KOPT-K1 (cell line): ENCODE measurements around the gene TAF4.

Source experiments
- H3K27ac ChIP-seq: fragments of 200-600 bp; sonication (generic); 2 replicates; pipeline ENCODE4 v1.5.1; 2016; ENCODE audit warnings: antibody characterized with exemption, mild to moderate bottlenecking, low read depth, low read length; ENCODE audit not compliant: poor library complexity, severe bottlenecking
- H3K36me3 ChIP-seq: fragments of 200-600 bp; sonication (generic); 2 replicates; pipeline ENCODE4 v1.5.1; 2017; ENCODE audit warnings: antibody characterized with exemption, mild to moderate bottlenecking, low read length, moderate library complexity; ENCODE audit not compliant: insufficient read depth
- H3K9me3 ChIP-seq: fragments of 200-600 bp; sonication (generic); 2 replicates; pipeline ENCODE4 v1.5.1; 2017; ENCODE audit warnings: antibody characterized with exemption, low read length, mild to moderate bottlenecking; ENCODE audit not compliant: insufficient read depth, poor library complexity, severe bottlenecking

The TAF4 gene

DNA sequence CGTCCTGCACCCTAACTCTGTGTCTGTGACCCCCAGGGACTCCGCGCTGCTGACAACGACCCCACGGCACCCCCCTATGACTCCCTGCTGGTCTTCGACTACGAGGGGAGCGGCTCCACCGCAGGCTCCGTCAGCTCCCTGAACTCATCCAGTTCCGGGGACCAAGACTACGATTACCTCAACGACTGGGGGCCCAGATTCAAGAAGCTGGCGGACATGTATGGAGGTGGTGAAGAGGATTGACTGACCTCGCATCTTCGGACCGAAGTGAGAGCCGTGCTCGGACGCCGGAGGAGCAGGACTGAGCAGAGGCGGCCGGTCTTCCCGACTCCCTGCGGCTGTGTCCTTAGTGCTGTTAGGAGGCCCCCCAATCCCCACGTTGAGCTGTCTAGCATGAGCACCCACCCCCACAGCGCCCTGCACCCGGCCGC, 129.0 kb downstream of the TAF4 start:
- H3K9me3 ChIP-seq, result no peaks in the 10 kb centered on the region
- no peaks in the 10 kb centered on the region for H3K36me3 ChIP-seq
- H3K27ac ChIP-seq, result no peak overlapping the region

DNA sequence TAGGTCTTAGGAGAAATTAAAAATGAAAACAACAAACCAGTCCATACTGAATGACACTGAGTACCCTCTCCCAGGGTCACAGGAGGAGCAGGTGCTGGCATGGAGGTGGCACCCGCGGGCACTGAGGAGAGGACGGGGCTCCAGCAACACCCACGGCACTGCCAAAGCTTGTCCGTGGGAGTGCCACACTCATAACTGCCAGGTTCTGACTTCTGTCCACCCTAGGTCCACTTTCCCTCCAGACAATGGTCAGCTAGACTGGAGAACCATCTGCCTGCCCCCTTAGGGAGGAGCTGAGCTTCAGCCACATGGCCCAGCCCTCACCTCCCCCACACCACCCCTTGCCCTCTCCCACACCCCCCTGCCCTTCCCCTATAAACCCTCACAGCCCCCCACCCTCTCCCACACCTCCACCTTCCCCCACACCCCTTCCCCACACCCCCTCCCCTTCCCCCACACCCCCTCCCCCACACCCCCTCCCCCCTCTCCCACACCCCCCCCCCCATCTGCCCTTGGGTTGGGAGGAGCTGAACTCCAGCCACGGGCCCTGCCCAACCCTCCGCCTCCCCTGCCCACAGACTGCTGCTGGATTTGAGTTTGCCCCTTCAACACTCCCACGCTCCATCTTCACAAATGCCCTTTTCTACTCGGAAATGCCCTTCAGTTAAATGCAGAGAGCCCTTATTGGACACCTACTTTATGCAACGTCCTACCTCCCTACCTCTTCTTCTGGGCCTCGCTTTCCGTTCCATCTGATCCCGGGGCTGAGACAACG, 129.6 kb downstream of the TAF4 start:
- H3K9me3 ChIP-seq, result no peaks in the 10 kb centered on the region
- no peaks in the 10 kb centered on the region for H3K36me3 ChIP-seq
- no peak overlapping the region for H3K27ac ChIP-seq

DNA sequence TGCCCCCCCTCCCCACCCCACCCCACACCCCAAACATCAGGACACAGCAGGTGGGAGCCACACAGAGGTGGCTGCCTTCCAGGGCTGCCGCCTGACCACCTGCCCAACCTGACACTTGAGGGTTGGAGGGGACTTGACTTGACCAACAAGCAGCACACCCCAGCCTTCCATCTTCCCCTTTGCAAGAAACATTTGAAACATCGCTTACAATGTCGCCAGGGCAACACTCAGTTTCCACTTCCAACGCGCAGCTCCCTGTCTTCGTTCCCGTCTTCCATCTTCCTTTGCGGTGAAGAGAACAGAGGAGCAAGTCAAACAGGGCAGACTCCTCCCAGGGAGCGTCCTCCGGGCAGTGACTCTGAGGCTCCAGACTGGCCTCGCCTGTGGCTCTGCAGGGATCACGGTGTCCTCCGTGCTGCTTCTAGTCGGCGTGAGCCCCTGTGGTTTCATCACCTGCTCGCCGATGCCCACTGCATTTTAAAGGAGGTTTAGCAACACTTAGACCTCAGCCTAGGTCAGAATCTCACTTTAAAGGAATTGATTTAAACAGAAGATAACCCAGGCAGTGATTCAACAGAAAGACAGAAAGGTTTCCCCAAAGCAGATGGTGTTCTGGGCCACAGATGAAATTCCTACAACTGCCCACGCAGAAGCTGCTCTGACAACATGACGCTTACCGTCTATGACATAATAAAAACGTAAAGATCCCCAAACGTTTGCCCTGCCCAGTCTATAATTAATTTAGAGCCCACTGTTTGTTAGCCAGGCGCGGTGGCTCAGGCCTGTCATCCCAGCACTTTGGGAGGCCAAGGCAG, 130.8 kb downstream of the TAF4 start:
- Histone ChIP-seq H3K9me3 (no peaks in the 10 kb centered on the region), H3K27ac (no peak overlapping the region), H3K36me3 (no peaks in the 10 kb centered on the region)

DNA sequence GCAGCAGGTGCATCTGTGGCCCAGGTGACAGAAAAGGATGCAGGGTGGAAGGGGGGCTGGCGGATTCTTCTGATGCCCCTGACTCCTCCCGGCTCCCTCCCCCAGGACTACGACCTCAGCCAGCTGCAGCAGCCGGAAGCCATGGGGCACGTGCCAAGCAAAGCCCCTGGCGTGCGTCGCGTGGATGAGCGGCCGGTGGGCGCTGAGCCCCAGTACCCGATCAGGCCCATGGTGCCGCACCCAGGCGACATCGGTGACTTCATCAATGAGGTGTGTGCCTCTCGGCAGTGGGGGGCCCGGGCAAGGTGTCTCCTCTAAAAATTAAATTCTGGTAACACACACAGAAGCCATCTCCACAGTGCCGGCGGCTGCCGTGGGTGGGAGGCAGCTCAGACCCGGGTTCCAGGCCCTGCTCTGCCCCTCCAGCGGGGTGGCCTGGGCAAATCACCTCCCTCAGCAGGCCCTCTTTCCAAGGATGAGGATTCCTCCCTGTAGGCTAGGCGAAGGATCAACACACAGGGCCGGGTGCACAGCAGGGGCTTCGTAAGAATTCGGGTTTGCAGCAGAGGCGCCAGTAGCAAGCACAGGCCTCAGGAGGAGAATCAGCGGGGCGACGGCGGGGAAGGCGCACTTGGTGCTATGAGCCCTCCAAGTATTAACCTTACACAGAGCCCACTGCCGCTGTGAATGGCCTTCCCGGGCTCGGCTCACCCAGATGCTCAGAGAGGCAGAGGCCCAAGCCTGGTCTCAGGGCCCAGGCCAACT, 131.5 kb downstream of the TAF4 start:
- Histone ChIP-seq H3K9me3 (no peaks in the 10 kb centered on the region), H3K36me3 (no peaks in the 10 kb centered on the region), H3K27ac (no peak overlapping the region)

DNA sequence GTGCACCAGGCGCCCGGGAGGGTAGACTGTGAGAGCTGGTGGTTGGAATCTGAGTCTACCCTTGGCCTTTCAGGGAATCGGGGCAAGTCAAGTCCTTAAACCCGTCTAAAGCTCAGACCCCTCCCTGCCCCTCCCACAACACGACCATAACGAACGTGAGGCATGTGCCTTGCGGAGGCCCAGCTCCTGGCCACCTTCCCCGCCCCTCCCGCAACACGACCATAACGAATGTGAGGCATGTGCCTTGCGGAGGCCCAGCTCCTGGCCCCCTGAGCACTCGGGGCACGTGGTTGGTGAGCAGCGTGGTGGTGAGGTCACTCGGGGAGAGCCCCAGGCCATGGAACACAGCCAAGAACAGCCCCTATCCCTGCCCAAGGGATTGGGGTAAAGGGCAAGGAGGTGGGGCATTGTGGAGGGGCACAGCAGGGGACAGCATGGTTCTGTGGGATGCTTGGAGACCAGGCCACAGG, 132.2 kb downstream of the TAF4 start:
- Histone ChIP-seq H3K36me3 (no peaks in the 10 kb centered on the region), H3K27ac (no peak overlapping the region), H3K9me3 (no peaks in the 10 kb centered on the region)

DNA sequence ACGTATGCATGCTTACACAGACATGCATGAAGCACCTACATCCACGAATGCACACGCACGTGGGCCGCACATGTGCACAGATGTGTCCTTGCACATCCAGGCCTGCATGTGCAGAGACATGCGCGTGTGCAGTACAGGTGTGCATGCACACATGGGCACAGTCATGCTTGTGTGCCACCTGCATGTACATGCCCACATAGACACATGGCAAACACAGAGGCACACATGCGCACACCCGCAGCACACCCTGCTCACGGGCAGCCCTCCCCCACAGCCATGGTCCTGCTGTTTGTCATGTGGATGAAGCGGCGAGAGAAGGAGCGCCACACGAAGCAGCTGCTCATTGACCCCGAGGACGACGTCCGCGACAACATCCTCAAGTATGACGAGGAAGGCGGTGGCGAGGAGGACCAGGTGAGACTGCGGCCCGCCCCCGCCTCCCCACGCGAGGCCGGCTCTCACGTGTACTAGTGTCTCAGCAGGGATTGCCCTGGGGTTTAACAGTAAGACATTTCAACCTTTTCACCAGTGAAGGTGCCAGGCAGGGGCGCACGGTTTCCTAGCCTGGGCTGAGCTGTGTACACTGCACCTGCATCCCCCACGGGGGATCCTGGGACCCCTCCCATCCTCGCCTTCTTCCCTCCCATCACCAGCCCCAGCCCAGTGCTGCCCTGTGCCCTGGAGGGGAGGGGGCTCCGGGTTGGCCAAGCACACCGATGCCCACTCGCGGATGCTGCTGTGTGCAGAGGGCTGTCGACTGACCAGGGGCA, 132.8 kb downstream of the TAF4 start:
- no peaks in the 10 kb centered on the region for H3K36me3 ChIP-seq
- no peak overlapping the region for H3K27ac ChIP-seq
- H3K9me3 ChIP-seq, result no peaks in the 10 kb centered on the region

DNA sequence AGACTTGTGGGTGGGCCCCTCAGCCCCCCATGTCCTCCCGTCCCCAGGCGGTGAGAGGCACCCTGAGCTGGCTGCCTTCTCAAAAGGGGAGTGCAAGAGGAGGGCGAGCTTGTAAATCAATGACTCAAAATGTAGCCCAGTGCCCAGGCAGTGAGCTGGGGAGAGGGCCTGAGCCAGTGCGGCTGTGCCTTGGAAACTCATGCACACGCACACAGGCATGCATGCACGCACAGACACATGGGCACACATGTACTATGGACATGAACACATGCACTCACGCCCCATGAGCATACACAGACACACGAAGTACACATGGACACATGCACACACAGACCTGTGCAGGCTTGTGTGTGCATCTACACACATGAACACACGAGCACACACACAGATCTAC, 133.5 kb downstream of the TAF4 start:
- no peaks in the 10 kb centered on the region for H3K36me3 ChIP-seq
- H3K9me3 ChIP-seq, result no peaks in the 10 kb centered on the region
- peak overlapping the region; percentile 65 for H3K27ac ChIP-seq

DNA sequence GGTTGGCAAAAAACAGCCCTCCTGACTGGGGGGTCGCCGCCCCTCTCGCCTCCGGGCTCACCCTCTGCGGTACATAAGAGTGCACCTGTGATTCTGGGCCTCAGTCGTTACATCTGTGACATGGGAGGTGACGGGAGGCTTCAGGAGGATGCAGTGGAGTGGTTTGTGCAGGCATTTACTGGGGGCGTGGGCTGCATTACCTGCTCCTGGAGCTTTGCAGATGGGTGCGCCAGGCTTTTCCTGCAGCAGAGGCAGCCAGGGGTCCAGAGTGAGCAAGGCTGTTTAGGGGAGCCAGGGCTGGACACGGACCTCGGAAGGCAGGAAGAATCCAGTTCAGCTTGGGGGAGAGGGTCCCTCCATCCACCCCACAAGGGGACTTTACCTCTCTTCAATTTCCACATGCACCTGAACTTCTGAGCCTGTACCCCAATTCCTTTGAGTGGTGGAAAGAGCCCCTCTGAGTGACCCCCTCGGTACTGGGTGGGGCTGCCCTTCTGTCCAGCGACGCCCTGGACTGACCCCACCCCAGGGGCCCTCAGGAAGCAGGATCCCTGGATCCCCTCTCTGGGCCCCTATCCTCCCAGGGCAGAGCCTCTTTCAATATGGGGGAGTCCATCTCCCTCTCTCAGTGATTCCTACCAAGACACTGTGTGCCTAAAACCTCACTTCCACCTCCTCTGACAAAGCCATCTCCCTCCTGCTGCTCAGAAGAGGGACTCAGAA, 134.0 kb downstream of the TAF4 start:
- Histone ChIP-seq H3K9me3 (no peaks in the 10 kb centered on the region), H3K36me3 (no peaks in the 10 kb centered on the region), H3K27ac (peak overlapping the region; percentile 65)

DNA sequence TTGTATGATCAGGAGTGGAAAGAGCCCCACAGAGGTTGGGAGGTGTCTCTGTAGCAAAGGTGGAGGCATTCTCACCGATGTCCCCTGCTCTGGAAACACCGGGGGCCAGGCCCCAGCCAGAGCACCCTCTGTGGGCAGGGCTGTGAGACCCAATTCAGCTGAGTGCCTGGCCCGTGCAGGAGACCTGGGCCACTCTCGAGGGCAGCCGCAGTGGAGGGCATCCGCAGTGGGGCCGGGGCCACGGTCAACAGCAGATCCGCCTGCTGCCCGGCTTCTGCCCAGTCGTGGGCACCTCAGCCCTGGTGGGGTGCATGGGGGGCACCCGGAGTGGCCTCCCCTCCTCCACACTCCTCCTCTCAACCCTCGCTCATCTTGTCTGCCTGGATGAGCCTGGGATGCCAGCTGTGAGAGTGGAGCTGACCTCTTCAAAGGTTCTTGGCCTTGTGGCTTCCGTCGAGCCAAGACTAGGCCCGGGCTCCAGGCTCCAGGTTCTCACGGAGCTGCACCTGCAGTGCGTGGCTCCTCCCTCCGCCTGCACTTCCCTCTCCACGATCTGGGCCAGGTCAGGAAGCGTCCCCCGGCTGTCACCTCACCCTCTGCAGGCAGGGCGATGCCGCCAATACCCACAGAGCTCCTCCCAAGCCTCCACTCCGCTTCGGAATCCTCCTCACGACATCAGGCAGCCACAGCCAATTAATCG, 134.8 kb downstream of the TAF4 start:
- H3K9me3 ChIP-seq, result no peaks in the 10 kb centered on the region
- no peaks in the 10 kb centered on the region for H3K36me3 ChIP-seq
- peak overlapping the region; percentile 65 for H3K27ac ChIP-seq

DNA sequence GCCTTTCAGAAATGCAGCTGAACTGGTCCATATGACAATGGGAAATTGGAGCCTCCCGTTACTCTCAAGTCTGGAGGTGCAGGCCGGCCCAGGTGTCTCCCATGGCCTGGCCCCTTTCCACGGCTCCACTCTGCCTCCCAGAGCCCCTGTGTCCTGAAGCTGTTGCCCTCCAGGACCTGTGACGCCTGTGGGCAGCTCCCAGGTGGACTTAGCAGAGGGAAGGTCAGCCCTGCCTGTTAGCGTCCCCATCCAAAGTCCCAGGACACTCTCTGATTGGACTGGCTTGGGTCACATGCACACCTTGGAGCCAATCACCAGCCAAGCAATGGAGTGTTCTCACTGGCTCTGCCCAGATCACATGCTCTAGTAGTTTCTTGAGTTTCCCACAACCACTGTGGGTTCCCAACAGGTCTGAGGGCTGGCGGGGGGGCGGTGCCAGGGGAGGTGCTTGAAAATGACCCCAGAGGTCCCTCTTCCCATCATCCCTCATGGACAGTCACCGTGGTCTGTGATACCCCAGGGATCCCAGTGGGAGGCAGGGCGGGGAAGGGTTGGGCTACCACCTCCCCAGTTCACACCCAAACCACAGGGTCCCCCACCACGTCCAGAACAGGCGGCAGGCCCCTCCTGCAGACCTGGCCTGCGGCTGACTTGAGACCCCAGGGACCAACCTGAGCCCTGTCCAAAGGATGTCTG, 135.6 kb downstream of the TAF4 start:
- Histone ChIP-seq H3K9me3 (no peaks in the 10 kb centered on the region), H3K27ac (peak overlapping the region; percentile 65), H3K36me3 (no peaks in the 10 kb centered on the region)

DNA sequence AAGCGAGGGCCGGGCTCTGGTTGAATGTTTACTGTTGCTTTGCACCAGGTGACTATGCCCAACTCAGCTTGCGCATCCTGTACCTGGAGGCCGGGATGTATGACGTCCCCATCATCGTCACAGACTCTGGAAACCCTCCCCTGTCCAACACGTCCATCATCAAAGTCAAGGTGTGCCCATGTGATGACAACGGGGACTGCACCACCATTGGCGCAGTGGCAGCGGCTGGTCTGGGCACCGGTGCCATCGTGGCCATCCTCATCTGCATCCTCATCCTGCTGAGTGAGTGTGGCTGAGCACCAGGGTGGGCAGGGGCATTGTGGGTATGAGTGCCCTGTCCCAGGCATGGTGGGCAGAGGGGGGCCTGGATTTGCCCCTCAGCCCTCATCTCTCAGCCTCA, 136.1 kb downstream of the TAF4 start:
- Histone ChIP-seq H3K27ac (no peak overlapping the region), H3K9me3 (no peaks in the 10 kb centered on the region), H3K36me3 (no peaks in the 10 kb centered on the region)

DNA sequence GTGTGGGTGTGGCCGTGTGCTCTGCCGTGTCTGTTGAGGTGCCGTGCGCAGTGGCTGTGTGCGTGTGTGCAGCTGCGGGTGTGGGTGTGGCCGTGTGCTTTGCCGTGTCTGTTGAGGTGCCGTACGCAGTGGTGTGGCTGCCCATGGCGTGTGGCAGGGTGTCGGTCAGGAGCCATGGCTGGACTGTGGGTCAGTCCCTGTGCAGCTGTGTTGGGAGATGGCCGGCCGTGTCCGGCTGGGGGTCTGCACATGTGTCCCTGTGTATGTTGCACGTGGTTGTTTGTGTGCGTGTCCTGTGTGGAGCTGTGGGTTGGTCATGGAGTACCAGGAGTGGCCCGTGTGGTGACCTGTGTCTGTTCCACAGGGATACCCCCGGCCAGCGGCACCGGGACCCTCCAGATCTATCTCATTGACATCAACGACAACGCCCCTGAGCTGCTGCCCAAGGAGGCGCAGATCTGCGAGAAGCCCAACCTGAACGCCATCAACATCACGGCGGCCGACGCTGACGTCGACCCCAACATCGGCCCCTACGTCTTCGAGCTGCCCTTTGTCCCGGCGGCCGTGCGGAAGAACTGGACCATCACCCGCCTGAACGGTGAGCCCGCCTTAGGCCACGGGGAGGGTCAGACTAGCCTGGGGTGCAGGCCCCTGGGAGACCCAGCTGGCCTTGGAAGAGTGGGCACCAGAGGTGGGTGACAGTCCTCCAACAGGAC, 137.7 kb downstream of the TAF4 start:
- Histone ChIP-seq H3K36me3 (no peaks in the 10 kb centered on the region), H3K9me3 (no peaks in the 10 kb centered on the region), H3K27ac (no peak overlapping the region)
